Thoracic aorta (tissue), 2 donors: ENCODE results near the gene PTPRM. TPM values are rescaled to one million over a fixed set of nuclear protein-coding genes. Genes with fewer than 3 reads are reported as not detected.

Experiments used
- ATAC-seq: fragments of 150-250 bp; one replicate; pipeline ENCODE4 v1.8.0; 2017; ENCODE audit warnings: low read depth; ENCODE audit not compliant: insufficient number of reproducible peaks, low FRiP score
- DNase-seq: peaks from one replicate; pipeline ENCODE4 v3.0.0-alpha.2; 2020; ENCODE audit warnings: low spot score
- H3K27ac ChIP-seq, 2 donors: fragments of 200-600 bp; sonication (generic); 1 replicate in 1 of 2; 2 replicates in 1 of 2; pipeline ENCODE4 v1.5.1; 2016; ENCODE audit warnings: mild to moderate bottlenecking in 2 of 2, moderate library complexity in 2 of 2
- H3K27me3 ChIP-seq: fragments of 200-600 bp; sonication (generic); replicated peaks from 2 replicates; pipeline ENCODE4 v1.6.0; 2016; ENCODE audit warnings: mild to moderate bottlenecking; ENCODE audit not compliant: insufficient read depth
- H3K36me3 ChIP-seq: fragments of 200-600 bp; sonication (generic); one replicate; pipeline ENCODE4 v1.5.1; 2016
- H3K4me1 ChIP-seq, 2 donors: fragments of 200-600 bp; sonication (generic); 1 replicate in 1 of 2; 2 replicates in 1 of 2; pipeline versions ENCODE4 v1.5.1 to v1.6.0; 2016; ENCODE audit warnings: low read depth in 2 of 2, mild to moderate bottlenecking in 1 of 2; ENCODE audit not compliant: control insufficient read depth in 1 of 2
- H3K4me3 ChIP-seq: fragments of 200-600 bp; sonication (generic); 2 replicates; pipeline ENCODE4 v1.5.1; 2016; ENCODE audit warnings: mild to moderate bottlenecking
- H3K9me3 ChIP-seq: fragments of 200-600 bp; sonication (generic); 2 replicates; pipeline ENCODE4 v1.5.1; 2016
- total RNA-seq, 2 donors: library from RNA; depleted of rRNA; stranded (reverse); fragments of >200 nt; gene quantifications; one replicate each; pipeline versions ENCODE4 v1.1.0 to v1.2.3, GENCODE V29; 2016
- TF ChIP-seq, protein P1 (sequence below): fragments of 200-600 bp; sonication (generic); IDR thresholded peaks from one replicate; pipeline ENCODE4 v1.5.1; 2019; ENCODE audit warnings: antibody characterized with exemption

Gene PTPRM
- total RNA-seq, 2 donors from 2014 or later: 90.3 to 102 TPM

- ATAC-seq: no peak
- no peak for DNase-seq
- no peak overlapping the region for H3K4me3 ChIP-seq
- H3K36me3 ChIP-seq: no peaks in the 10 kb centered on the region
- TF ChIP-seq, protein P1, sequence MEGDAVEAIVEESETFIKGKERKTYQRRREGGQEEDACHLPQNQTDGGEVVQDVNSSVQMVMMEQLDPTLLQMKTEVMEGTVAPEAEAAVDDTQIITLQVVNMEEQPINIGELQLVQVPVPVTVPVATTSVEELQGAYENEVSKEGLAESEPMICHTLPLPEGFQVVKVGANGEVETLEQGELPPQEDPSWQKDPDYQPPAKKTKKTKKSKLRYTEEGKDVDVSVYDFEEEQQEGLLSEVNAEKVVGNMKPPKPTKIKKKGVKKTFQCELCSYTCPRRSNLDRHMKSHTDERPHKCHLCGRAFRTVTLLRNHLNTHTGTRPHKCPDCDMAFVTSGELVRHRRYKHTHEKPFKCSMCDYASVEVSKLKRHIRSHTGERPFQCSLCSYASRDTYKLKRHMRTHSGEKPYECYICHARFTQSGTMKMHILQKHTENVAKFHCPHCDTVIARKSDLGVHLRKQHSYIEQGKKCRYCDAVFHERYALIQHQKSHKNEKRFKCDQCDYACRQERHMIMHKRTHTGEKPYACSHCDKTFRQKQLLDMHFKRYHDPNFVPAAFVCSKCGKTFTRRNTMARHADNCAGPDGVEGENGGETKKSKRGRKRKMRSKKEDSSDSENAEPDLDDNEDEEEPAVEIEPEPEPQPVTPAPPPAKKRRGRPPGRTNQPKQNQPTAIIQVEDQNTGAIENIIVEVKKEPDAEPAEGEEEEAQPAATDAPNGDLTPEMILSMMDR: no peak
- H3K27me3 ChIP-seq: no peaks in the 10 kb centered on the region
- H3K9me3 ChIP-seq: no peaks in the 10 kb centered on the region
- H3K27ac ChIP-seq: no peak overlapping the region
- no peaks in the 10 kb centered on the region for H3K4me1 ChIP-seq
Observed at GRCh38 chr18:7980656-7981055, 413.5 kb downstream of the PTPRM start.

DNA sequence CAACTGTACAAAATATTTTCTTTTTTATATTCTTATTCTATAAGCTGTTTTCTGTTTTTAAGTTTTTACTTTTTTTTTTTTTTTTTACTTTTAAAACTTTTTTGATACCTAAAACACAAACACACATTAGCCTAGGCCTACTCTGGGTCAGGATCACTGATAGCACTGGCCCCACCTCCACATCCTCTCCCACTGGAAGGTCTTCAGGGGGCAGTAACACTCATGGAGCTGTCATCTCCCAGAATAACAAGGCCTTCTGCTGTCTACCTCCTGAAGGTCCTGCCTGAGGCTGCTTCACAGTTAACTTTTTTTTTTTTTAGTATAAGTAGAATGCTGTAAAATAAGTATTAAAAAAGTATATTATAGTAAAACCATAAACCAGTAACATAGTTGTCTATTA lies 415.1 kb downstream of the PTPRM start:
- H3K9me3 ChIP-seq: no peaks in the 10 kb centered on the region
- no peaks in the 10 kb centered on the region for H3K4me1 ChIP-seq
- ATAC-seq: no peak
- no peaks in the 10 kb centered on the region for H3K36me3 ChIP-seq
- TF ChIP-seq, protein P1: no peak
- H3K27ac ChIP-seq: no peak overlapping the region
- H3K4me3 ChIP-seq: no peak overlapping the region
- DNase-seq: no peak
- no peaks in the 10 kb centered on the region for H3K27me3 ChIP-seq

GRCh38 chr18:7987284-7987976 lies 420.3 kb downstream of the PTPRM start:
- Histone ChIP-seq H3K36me3 (no peaks in the 10 kb centered on the region), H3K27me3 (no peaks in the 10 kb centered on the region), H3K27ac (no peak overlapping the region), H3K4me1 (no peaks in the 10 kb centered on the region), H3K9me3 (no peaks in the 10 kb centered on the region), H3K4me3 (no peak overlapping the region)
- TF ChIP-seq, protein P1: no peak
- ATAC-seq: no peak
- no peak for DNase-seq

- Histone ChIP-seq H3K27ac (no peak overlapping the region), H3K4me3 (no peak overlapping the region), H3K9me3 (no peaks in the 10 kb centered on the region), H3K4me1 (no peaks in the 10 kb centered on the region), H3K36me3 (no peaks in the 10 kb centered on the region), H3K27me3 (no peaks in the 10 kb centered on the region)
- TF ChIP-seq, protein P1: no peak
- DNase-seq: no peak
- ATAC-seq: no peak
Observed at GRCh38 chr18:7990670-7991069, 423.6 kb downstream of the PTPRM start.

- H3K27ac ChIP-seq: no peak overlapping the region
- TF ChIP-seq, protein P1: no peak
- H3K4me3 ChIP-seq: no peak overlapping the region
- no peaks in the 10 kb centered on the region for H3K36me3 ChIP-seq
- H3K9me3 ChIP-seq: no peaks in the 10 kb centered on the region
- no peak for ATAC-seq
- H3K4me1 ChIP-seq: peaks cover 14 to 40% of the 10 kb centered on the region in 2 donors
- DNase-seq: no peak
- H3K27me3 ChIP-seq: no peaks in the 10 kb centered on the region
Observed at GRCh38 chr18:8001711-8002301, 434.7 kb downstream of the PTPRM start.
